Uterus (tissue), 4 donors: ENCODE results near the gene SOX4. TPM values are rescaled to one million over a fixed set of nuclear protein-coding genes. Genes with fewer than 3 reads are reported as not detected.

Experiments used
- DNase-seq, 2 donors: peaks; one replicate each; pipeline ENCODE4 v3.0.0-alpha.2; 2019 to 2020
- H3K27ac ChIP-seq, 2 donors: fragments of 200-600 bp; sonication (generic); 1 replicate in 1 of 2; 2 replicates in 1 of 2; pipeline ENCODE4 v1.5.1; 2016 to 2018
- H3K27me3 ChIP-seq, 2 donors: fragments of 200-600 bp; sonication (generic); one replicate each; pipeline ENCODE4 v1.5.1; 2018 to 2019; ENCODE audit warnings: control low read depth in 1 of 2
- H3K36me3 ChIP-seq, 2 donors: fragments of 200-600 bp; sonication (generic); one replicate each; pipeline ENCODE4 v1.5.1; 2019; ENCODE audit warnings: control low read depth in 1 of 2
- H3K4me1 ChIP-seq, 2 donors: fragments of 200-600 bp; sonication (generic); one replicate each; pipeline ENCODE4 v1.5.1; 2018 to 2019; ENCODE audit warnings: control low read depth in 1 of 2
- H3K4me3 ChIP-seq, 2 donors: fragments of 200-600 bp; sonication (generic); 1 replicate in 1 of 2; 2 replicates in 1 of 2; pipeline ENCODE4 v1.5.1; 2018 to 2019; ENCODE audit warnings: mild to moderate bottlenecking in 1 of 2
- H3K9me3 ChIP-seq, 2 donors: fragments of 200-600 bp; sonication (generic); one replicate each; pipeline ENCODE4 v1.5.1; 2019; ENCODE audit warnings: control low read depth in 1 of 2
- CTCF ChIP-seq, 4 experiments: fragments of 200-600 bp in 2 of 4; fragments of 450-650 bp in 2 of 4; sonication (generic) in 2 of 4; IDR thresholded peaks; one replicate each; pipeline ENCODE4 v1.5.1; 2016 to 2019; ENCODE audit warnings: antibody characterized with exemption in 4 of 4, mild to moderate bottlenecking in 2 of 4, moderate library complexity in 1 of 4
- POLR2A ChIP-seq, 2 donors: fragments of 450-650 bp; IDR thresholded peaks; one replicate each; pipeline ENCODE4 v1.6.1; 2016; ENCODE audit warnings: antibody characterized with exemption in 2 of 2, mild to moderate bottlenecking in 1 of 2, moderate library complexity in 1 of 2
- intact Hi-C: fragments of 100-400 bp; cut with DNase I; formaldehyde crosslinking; loops from one replicate; pipeline ENCODE4 v1.15.1; 2023; ENCODE audit warnings: low total_unique reads
- total RNA-seq, 4 donors: library from RNA; depleted of rRNA in 3 of 4; stranded (reverse); fragments of >200 nt in 3 of 4; gene quantifications; one replicate each; pipeline versions ENCODE4 v1.1.0 to v1.2.4, GENCODE V29; 2014 to 2023
- donor health status: DM: yes; HTN: yes; CAD: no.

The SOX4 gene
- total RNA-seq, 4 donors from 2014 or later = 5.9 to 103 (median 18.1) TPM

GRCh38 chr6:21612067-21612745 lies 18.7 kb downstream of the SOX4 start:
- no peaks in the 10 kb centered on the region for H3K4me1 ChIP-seq
- no peak overlapping the region for H3K27ac ChIP-seq
- H3K9me3 ChIP-seq = no peaks in the 10 kb centered on the region
- H3K4me3 ChIP-seq = no peak overlapping the region
- intact Hi-C loops = no loop called here
- H3K27me3 ChIP-seq = no peaks in the 10 kb centered on the region
- DNase-seq = no peak
- no peak for TF ChIP-seq POLR2A (IDR thresholded peaks at IDR 0.05)
- no peak for TF ChIP-seq CTCF (IDR thresholded peaks at IDR 0.05)
- H3K36me3 ChIP-seq = no peaks in the 10 kb centered on the region

- H3K27ac ChIP-seq = no peak overlapping the region
- intact Hi-C loops = no loop called here
- TF ChIP-seq POLR2A (IDR thresholded peaks at IDR 0.05) = no peak
- no peak for TF ChIP-seq CTCF (IDR thresholded peaks at IDR 0.05)
- H3K36me3 ChIP-seq = no peaks in the 10 kb centered on the region
- H3K4me3 ChIP-seq = no peak overlapping the region
- H3K4me1 ChIP-seq = no peaks in the 10 kb centered on the region
- no peaks in the 10 kb centered on the region for H3K9me3 ChIP-seq
- H3K27me3 ChIP-seq = no peaks in the 10 kb centered on the region
- no peak for DNase-seq
Observed at GRCh38 chr6:21613809-21614208, 20.3 kb downstream of the SOX4 start.

- Histone ChIP-seq H3K9me3 (no peaks in the 10 kb centered on the region), H3K27ac (no peak overlapping the region), H3K36me3 (no peaks in the 10 kb centered on the region), H3K4me3 (no peak overlapping the region), H3K4me1 (no peaks in the 10 kb centered on the region), H3K27me3 (no peaks in the 10 kb centered on the region)
- no peak for TF ChIP-seq CTCF (IDR thresholded peaks at IDR 0.05)
- TF ChIP-seq POLR2A (IDR thresholded peaks at IDR 0.05) = no peak
- intact Hi-C loops = no loop called here
- no peak for DNase-seq
Observed at GRCh38 chr6:21614226-21614625, 20.7 kb downstream of the SOX4 start.

- Histone ChIP-seq H3K4me1 (no peaks in the 10 kb centered on the region), H3K4me3 (no peak overlapping the region), H3K36me3 (no peaks in the 10 kb centered on the region), H3K27ac (no peak overlapping the region), H3K9me3 (no peaks in the 10 kb centered on the region), H3K27me3 (no peaks in the 10 kb centered on the region)
- intact Hi-C loops = no loop called here
- no peak for DNase-seq
- no peak for TF ChIP-seq CTCF (IDR thresholded peaks at IDR 0.05)
- no peak for TF ChIP-seq POLR2A (IDR thresholded peaks at IDR 0.05)
Observed at GRCh38 chr6:21615504-21615903, 22.0 kb downstream of the SOX4 start.

GRCh38 chr6:21616005-21616404 lies 22.5 kb downstream of the SOX4 start:
- H3K4me3 ChIP-seq = no peak overlapping the region
- no peaks in the 10 kb centered on the region for H3K9me3 ChIP-seq
- intact Hi-C loops = no loop called here
- DNase-seq = no peak
- H3K4me1 ChIP-seq = no peaks in the 10 kb centered on the region
- no peak overlapping the region for H3K27ac ChIP-seq
- no peaks in the 10 kb centered on the region for H3K36me3 ChIP-seq
- no peaks in the 10 kb centered on the region for H3K27me3 ChIP-seq
- TF ChIP-seq CTCF (IDR thresholded peaks at IDR 0.05) (no peak), POLR2A (IDR thresholded peaks at IDR 0.05) (no peak)
